GM21390 (cell line): ENCODE data around the gene HSD17B2.
"Not testable (repeated sequence)": the region's sequence is repeated elsewhere in the genome, so short reads cannot be mapped to it uniquely, and the experiment has no call there.

Experiments used
- ATAC-seq: cut with Tn5 transposase; IDR thresholded peaks from one replicate; pipeline ENCODE4 v1.9.1; 2021; ENCODE audit not compliant: unreplicated experiment

Gene HSD17B2

GRCh38 chr16:82118749-82119148 is 83.7 kb downstream of the HSD17B2 start:
- no peak for ATAC-seq

GRCh38 chr16:82119405-82119804 is 84.4 kb downstream of the HSD17B2 start:
- ATAC-seq = no peak

GRCh38 chr16:82124651-82125050 is 89.6 kb downstream of the HSD17B2 start:
- no peak for ATAC-seq

- no peak for ATAC-seq
These were observed 94.8 kb downstream of the HSD17B2 start for GRCh38 chr16:82129881-82130280.

- no peak for ATAC-seq
These were observed 98.7 kb downstream of the HSD17B2 start for GRCh38 chr16:82133798-82134197.

- no peak for ATAC-seq
These were observed 99.8 kb downstream of the HSD17B2 start for GRCh38 chr16:82134846-82135245.

- no peak for ATAC-seq
These were observed 100.8 kb downstream of the HSD17B2 start for GRCh38 chr16:82135844-82136243.

- no peak for ATAC-seq
These were observed 102.1 kb downstream of the HSD17B2 start for GRCh38 chr16:82136956-82137821.

GRCh38 chr16:82137822-82138167 is 102.7 kb downstream of the HSD17B2 start:
- ATAC-seq = no peak

- no peak for ATAC-seq
These were observed 103.6 kb downstream of the HSD17B2 start for GRCh38 chr16:82138478-82139285.

GRCh38 chr16:82139286-82139571 is 104.2 kb downstream of the HSD17B2 start:
- ATAC-seq = not testable (repeated sequence)

- no peak for ATAC-seq
These were observed 111.5 kb downstream of the HSD17B2 start for GRCh38 chr16:82146556-82146955.

- no peak for ATAC-seq
These were observed 111.9 kb downstream of the HSD17B2 start for GRCh38 chr16:82146957-82147356.

GRCh38 chr16:82147546-82147945 is 112.5 kb downstream of the HSD17B2 start:
- no peak for ATAC-seq
